A172 (cell line): ENCODE results near the gene PSMD4. TPM values are rescaled to one million over a fixed set of nuclear protein-coding genes. Genes with fewer than 3 reads are reported as not detected.
A peak's percentile ranks its signal among the peaks of the same experiment; 100 is the strongest.
"Not testable (repeated sequence)": the region's sequence is repeated elsewhere in the genome, so short reads cannot be mapped to it uniquely, and the experiment has no call there.

ENCODE experiments used
- DNase-seq: peaks from one replicate; pipeline ENCODE4 v3.0.0-alpha.2; 2015; ENCODE audit warnings: low spot score
- total RNA-seq: library from RNA; depleted of rRNA; stranded (reverse); fragments of >200 nt; shearing (Covaris generic); gene quantifications from 2 replicates; pipeline ENCODE4 v1.2.3, GENCODE V29; 2014

PSMD4 gene
- total RNA-seq, 1 experiment from 2014 or later: 568 TPM

GRCh38 chr1:151273924-151274466 lies 19.5 kb downstream of the PSMD4 start:
- DNase-seq: peak; percentile 67

- DNase-seq: not testable (repeated sequence)
These were observed 20.8 kb downstream of the PSMD4 start for GRCh38 chr1:151275341-151275740.

- DNase-seq: no peak
These were observed 22.7 kb downstream of the PSMD4 start for GRCh38 chr1:151277249-151277648.

GRCh38 chr1:151281225-151281968 lies 26.9 kb downstream of the PSMD4 start:
- DNase-seq: peak; percentile 100

- DNase-seq: peak; percentile 100
These were observed 27.7 kb downstream of the PSMD4 start, which contains the start of gene ZNF687 for GRCh38 chr1:151281969-151282882. Gene ZNF687, plus strand, starts transcription at chr1:151282299. Its CDS starts 3,993 bp downstream, at chr1:151286292.

- no peak for DNase-seq
These were observed 28.6 kb downstream of the PSMD4 start for GRCh38 chr1:151282883-151283725.

- no peak for DNase-seq
These were observed 29.6 kb downstream of the PSMD4 start for GRCh38 chr1:151284013-151284577.

- no peak for DNase-seq
These were observed 32.2 kb downstream of the PSMD4 start for GRCh38 chr1:151286619-151287340.

DNA sequence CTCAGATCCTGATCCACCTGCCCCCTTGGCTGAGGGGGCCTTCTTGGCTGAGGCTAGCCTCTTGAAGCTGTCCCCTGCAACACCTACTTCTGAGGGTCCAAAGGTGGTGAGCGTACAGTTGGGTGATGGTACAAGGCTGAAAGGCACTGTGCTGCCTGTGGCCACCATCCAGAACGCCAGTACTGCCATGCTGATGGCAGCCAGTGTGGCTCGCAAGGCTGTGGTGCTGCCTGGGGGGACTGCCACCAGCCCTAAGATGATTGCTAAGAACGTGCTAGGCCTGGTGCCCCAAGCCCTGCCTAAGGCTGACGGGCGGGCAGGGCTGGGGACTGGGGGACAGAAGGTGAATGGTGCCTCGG lies 32.8 kb downstream of the PSMD4 start:
- DNase-seq: no peak

DNA sequence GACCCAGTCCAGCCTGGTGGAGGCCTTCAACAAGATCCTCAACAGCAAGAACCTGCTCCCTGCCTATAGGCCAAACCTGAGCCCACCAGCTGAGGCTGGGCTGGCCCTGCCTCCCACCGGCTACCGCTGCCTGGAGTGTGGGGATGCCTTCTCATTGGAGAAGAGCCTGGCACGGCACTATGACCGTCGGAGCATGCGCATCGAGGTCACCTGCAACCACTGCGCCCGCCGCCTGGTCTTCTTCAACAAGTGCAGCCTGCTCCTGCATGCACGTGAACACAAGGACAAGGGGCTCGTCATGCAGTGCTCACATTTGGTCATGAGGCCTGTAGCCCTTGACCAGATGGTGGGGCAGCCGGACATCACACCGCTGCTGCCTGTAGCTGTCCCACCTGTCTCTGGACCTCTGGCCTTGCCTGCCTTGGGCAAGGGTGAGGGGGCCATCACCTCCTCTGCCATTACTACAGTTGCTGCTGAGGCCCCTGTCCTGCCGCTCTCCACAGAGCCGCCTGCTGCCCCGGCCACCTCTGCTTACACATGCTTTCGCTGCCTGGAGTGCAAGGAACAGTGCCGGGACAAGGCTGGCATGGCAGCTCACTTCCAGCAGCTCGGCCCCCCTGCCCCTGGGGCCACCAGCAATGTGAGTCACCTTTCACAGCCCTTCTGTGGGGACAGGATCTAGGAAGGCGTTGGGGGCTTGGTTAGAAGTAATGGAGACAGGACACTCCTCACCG lies 33.4 kb downstream of the PSMD4 start:
- no peak for DNase-seq

- no peak for DNase-seq
These were observed 34.0 kb downstream of the PSMD4 start for GRCh38 chr1:151288502-151288901.

- DNase-seq: no peak
These were observed 34.8 kb downstream of the PSMD4 start for GRCh38 chr1:151289080-151289935.

DNA sequence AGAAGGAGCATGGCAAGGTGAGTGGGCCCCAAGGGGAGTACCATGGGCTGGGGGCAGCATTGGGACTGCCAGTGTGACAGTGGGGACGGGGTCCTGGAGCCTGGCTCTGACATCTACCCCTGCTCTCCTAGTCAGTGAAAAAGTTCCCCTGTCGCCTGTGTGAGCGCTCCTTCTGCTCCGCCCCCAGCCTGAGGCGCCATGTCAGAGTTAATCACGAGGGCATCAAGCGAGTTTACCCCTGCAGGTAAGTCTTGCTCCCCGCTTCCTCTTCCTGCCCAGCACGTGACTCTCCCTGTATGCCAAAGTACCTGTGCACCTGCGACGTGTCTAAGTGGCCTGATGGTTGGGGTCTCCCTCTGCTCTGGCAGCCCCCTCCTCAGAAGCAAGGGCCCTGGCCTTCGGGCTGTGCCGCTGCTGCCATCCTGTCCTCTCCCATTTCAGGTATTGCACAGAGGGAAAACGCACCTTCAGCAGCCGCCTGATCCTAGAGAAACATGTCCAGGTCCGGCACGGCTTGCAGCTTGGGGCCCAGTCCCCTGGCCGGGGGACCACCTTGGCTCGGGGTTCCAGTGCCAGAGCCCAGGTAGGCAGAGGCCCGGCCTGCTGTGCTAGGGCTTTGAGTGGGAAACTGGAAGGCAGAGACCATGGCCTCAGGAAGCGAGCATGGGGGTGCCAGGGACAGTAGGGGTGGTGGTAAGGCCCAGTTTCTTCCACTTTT lies 35.6 kb downstream of the PSMD4 start:
- no peak for DNase-seq

- no peak for DNase-seq
These were observed 36.3 kb downstream of the PSMD4 start for GRCh38 chr1:151290709-151291303.

DNA sequence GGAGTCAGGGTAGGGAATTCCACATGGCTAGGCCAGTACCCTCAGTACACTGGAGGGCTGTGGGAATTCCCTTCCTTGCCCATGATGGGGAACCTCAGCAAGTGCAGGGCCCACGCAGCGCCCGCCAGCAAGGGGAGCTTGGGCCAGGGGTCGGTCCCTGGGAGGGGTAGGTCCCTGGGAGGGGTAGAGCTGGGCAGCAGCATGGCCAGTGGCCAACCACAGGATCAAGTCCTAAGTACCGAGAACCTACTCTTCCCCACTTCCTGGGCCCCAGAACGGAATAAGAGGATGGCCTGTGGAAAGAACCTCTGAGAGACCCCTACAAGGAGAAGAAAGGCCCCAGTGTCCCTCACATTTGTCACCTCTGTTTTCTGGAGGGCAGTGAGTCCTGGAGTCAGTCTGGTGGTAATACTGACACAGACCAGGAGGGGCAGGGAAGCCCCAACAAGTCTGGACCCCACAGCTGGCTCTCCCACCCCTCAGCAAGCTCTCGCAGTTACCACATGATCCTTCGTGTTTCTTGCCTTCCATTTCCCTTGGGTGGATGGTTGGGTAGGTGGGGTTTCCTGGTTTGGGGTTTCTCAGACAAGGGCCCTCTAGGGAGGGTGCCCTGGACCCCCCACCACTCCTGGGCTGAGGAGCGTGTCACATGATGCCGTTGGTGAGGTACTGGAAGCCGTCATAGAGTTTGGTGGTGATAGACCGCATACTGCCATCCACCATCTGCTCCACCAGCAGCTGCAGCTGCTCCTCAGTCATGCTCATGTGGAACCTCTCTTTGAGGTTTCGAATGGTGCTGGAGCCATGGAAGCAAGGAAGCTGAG lies 37.9 kb downstream of the PSMD4 start:
- DNase-seq: no peak

DNA sequence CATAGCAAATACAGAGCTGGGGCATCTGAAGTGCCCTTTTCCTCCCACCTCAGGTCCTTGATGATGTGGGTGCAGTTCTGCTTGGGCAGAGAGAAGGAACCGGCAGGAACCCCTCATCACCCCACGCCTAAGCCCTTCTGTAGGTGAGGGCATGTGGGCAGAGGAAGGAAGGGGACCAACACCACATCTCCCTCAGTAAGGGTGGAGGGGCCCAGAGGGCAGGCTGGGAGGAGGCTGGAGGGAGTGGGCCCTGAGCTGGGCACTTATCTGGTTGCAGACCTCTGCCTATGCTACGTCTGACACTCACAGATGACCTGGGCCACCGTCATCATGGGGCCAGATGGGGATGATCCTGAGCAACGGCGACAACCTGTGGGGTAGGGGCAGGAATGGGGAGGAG lies 38.6 kb downstream of the PSMD4 start:
- no peak for DNase-seq
